Loucy (cell line): Measurements from ENCODE around the gene SLC16A4.

Experiments used
- H2AFZ ChIP-seq: fragments of 200-600 bp; sonication (generic); 2 replicates; pipeline ENCODE4 v1.6.0; 2016; ENCODE audit warnings: antibody characterized with exemption, mild to moderate bottlenecking, low read length, moderate library complexity
- H3F3A ChIP-seq: fragments of 200-600 bp; 2 replicates; pipeline ENCODE4 v1.6.0; 2016; ENCODE audit warnings: antibody characterized with exemption, low read depth, mild to moderate bottlenecking
- H3K27me3 ChIP-seq: fragments of 200-600 bp; sonication (generic); 2 replicates; pipeline ENCODE4 v1.6.1; 2014; ENCODE audit warnings: low read length, mild to moderate bottlenecking; ENCODE audit not compliant: insufficient read depth, poor library complexity, severe bottlenecking
- H3K36me3 ChIP-seq: fragments of 200-600 bp; sonication (generic); 2 replicates; pipeline ENCODE4 v1.6.1; 2016; ENCODE audit warnings: low read length; ENCODE audit not compliant: insufficient read depth
- H3K4me1 ChIP-seq: fragments of 200-600 bp; sonication (generic); 2 replicates; pipeline ENCODE4 v1.5.1; 2014; ENCODE audit warnings: low read length, mild to moderate bottlenecking; ENCODE audit not compliant: insufficient read depth, poor library complexity, severe bottlenecking
- H3K4me2 ChIP-seq: fragments of 200-600 bp; sonication (generic); 2 replicates; pipeline ENCODE4 v1.6.0; 2014; ENCODE audit warnings: antibody characterized with exemption, low read length, low read depth, mild to moderate bottlenecking; ENCODE audit not compliant: poor library complexity, severe bottlenecking
- H3K4me3 ChIP-seq: fragments of 200-600 bp; sonication (generic); 2 replicates; pipeline ENCODE4 v1.5.1; 2014; ENCODE audit warnings: low read length, mild to moderate bottlenecking, mixed read lengths; ENCODE audit not compliant: poor library complexity, severe bottlenecking
- H3K79me2 ChIP-seq: fragments of 200-600 bp; sonication (generic); 2 replicates; pipeline ENCODE4 v1.6.1; 2014; ENCODE audit warnings: low read length; ENCODE audit not compliant: insufficient read depth
- H3K9ac ChIP-seq: fragments of 200-600 bp; sonication (generic); 2 replicates; pipeline ENCODE4 v1.6.0; 2014; ENCODE audit warnings: mild to moderate bottlenecking, low read depth, low read length, moderate library complexity; ENCODE audit not compliant: poor library complexity, severe bottlenecking
- H3K9me2 ChIP-seq: fragments of 200-600 bp; sonication (generic); replicated peaks from 2 replicates; pipeline ENCODE4 v1.6.1; 2016; ENCODE audit warnings: low read depth, low read length, mixed read lengths
- H3K9me3 ChIP-seq: fragments of 200-600 bp; sonication (generic); 2 replicates; pipeline ENCODE4 v1.6.1; 2014; ENCODE audit warnings: mild to moderate bottlenecking, antibody characterized with exemption, low read length, low read depth; ENCODE audit not compliant: insufficient read depth
- H4K20me1 ChIP-seq: fragments of 200-600 bp; sonication (generic); 2 replicates; pipeline ENCODE4 v1.6.0; 2014; ENCODE audit warnings: antibody characterized with exemption, low read length, mild to moderate bottlenecking; ENCODE audit not compliant: insufficient read depth, poor library complexity, severe bottlenecking
- CTCF ChIP-seq: fragments of 200-600 bp; sonication (generic); conservative IDR thresholded peaks from 2 replicates; pipeline ENCODE4 v1.5.1; 2014; ENCODE audit warnings: mild to moderate bottlenecking, antibody characterized with exemption, low read length
- EZH2phosphoT487 ChIP-seq: fragments of 200-600 bp; IDR thresholded peaks from 2 replicates; pipeline ENCODE4 v1.6.1; 2018; ENCODE audit warnings: antibody characterized with exemption, mild to moderate bottlenecking, moderate library complexity, borderline replicate concordance

Gene SLC16A4

GRCh38 chr1:110370827-110371226 is 20.0 kb downstream of the SLC16A4 start:
- H3K9me2 ChIP-seq, result no peaks in the 10 kb centered on the region
- no peak overlapping the region for H3K4me3 ChIP-seq
- no peak overlapping the region for H2AFZ ChIP-seq
- H3F3A ChIP-seq, result no peaks in the 10 kb centered on the region
- peaks cover 48% of the 10 kb centered on the region for H3K79me2 ChIP-seq
- H3K9me3 ChIP-seq, result no peaks in the 10 kb centered on the region
- H4K20me1 ChIP-seq, result peaks cover 21% of the 10 kb centered on the region
- no peaks in the 10 kb centered on the region for H3K27me3 ChIP-seq
- H3K4me1 ChIP-seq, result no peaks in the 10 kb centered on the region
- no peak for TF ChIP-seq EZH2phosphoT487
- no peak for TF ChIP-seq CTCF
- no peak overlapping the region for H3K4me2 ChIP-seq
- H3K36me3 ChIP-seq, result peaks cover 70% of the 10 kb centered on the region
- no peak overlapping the region for H3K9ac ChIP-seq

- Histone ChIP-seq H4K20me1 (peaks cover 55% of the 10 kb centered on the region), H3K9ac (no peak overlapping the region), H3K4me2 (no peak overlapping the region), H3K9me3 (no peaks in the 10 kb centered on the region), H3K4me1 (peaks cover 8% of the 10 kb centered on the region), H3K79me2 (peaks cover 93% of the 10 kb centered on the region), H2AFZ (no peak overlapping the region), H3K4me3 (no peak overlapping the region), H3K36me3 (peaks cover 50% of the 10 kb centered on the region; the same call in 1 of the 2 replicates), H3K27me3 (no peaks in the 10 kb centered on the region), H3K9me2 (no peaks in the 10 kb centered on the region), H3F3A (no peaks in the 10 kb centered on the region)
- TF ChIP-seq CTCF (no peak), EZH2phosphoT487 (no peak)
Measured at GRCh38 chr1:110364221-110364620, 26.6 kb downstream of the SLC16A4 start.

- H3K9ac ChIP-seq, result no peak overlapping the region
- H3K4me2 ChIP-seq, result no peak overlapping the region
- no peaks in the 10 kb centered on the region for H3K9me2 ChIP-seq
- H3K4me1 ChIP-seq, result peaks cover 14% of the 10 kb centered on the region
- peaks cover 69% of the 10 kb centered on the region for H4K20me1 ChIP-seq
- H3K9me3 ChIP-seq, result no peaks in the 10 kb centered on the region
- TF ChIP-seq EZH2phosphoT487 (no peak), CTCF (no peak)
- no peaks in the 10 kb centered on the region for H3F3A ChIP-seq
- no peak overlapping the region for H3K4me3 ChIP-seq
- no peak overlapping the region for H2AFZ ChIP-seq
- H3K27me3 ChIP-seq, result no peaks in the 10 kb centered on the region
- H3K79me2 ChIP-seq, result peaks cover 100% of the 10 kb centered on the region
- peaks cover 57% of the 10 kb centered on the region for H3K36me3 ChIP-seq
Measured at GRCh38 chr1:110361856-110362255, 29.0 kb downstream of the SLC16A4 start.
